ENCODE data around the gene HDAC4. TPM values are rescaled to one million over a fixed set of nuclear protein-coding genes. Genes with fewer than 3 reads are reported as not detected.

HDAC4 gene
- total and polyA plus RNA-seq, 2 of the 4 experiments (the other 2 are of a cell fraction): 4.1 to 7.2 TPM

- TF ChIP-seq SMC3 (IDR thresholded peaks at IDR 0.05; ENCODE audit: low read depth, low read length): no peak
- TF ChIP-seq USF2 (IDR thresholded peaks at IDR 0.05; ENCODE audit: low read depth, low read length): no peak
- TF ChIP-seq CEBPB (IDR thresholded peaks at IDR 0.05; ENCODE audit: low read depth, low read length): no peak
- no peak for TF ChIP-seq RAD21 (IDR thresholded peaks at IDR 0.05; ENCODE audit: low read length)
- no peak for TF ChIP-seq FOS (IDR thresholded peaks at IDR 0.05; ENCODE audit: low read depth, low read length)
- no peak for TF ChIP-seq BHLHE40 (IDR thresholded peaks at IDR 0.05; ENCODE audit: low read depth, low read length)
- no peak for TF ChIP-seq MAZ (IDR thresholded peaks at IDR 0.05; ENCODE audit: borderline replicate concordance, low read depth, low read length)
These were observed 95.0 kb downstream of the HDAC4 start (continued) for GRCh38 chr2:239305771-239306170.

- no peaks in the 10 kb centered on the region for H3K9me3 ChIP-seq (ENCODE audit: control insufficient read depth, insufficient read depth, low read length)
- H2AK5ac ChIP-seq (ENCODE audit: low read depth, low read length): no peak overlapping the region; the same call in 1 of the 2 replicates
- no peak overlapping the region for H3K56ac ChIP-seq (ENCODE audit: extremely low read depth, insufficient read depth, low read length)
- in situ Hi-C loops (cut with MboI; ENCODE audit: low sequenced_read_pairs): no loop called here
- H3K18ac ChIP-seq (ENCODE audit: low read depth, low read length): no peak overlapping the region
- TF ChIP-seq CEBPB (IDR thresholded peaks at IDR 0.05; ENCODE audit: low read depth, low read length): no peak
- TF ChIP-seq BHLHE40 (IDR thresholded peaks at IDR 0.05; ENCODE audit: low read depth, low read length): no peak
- TF ChIP-seq RFX5 (IDR thresholded peaks at IDR 0.05; ENCODE audit: low read depth, low read length): no peak
- TF ChIP-seq MAZ (IDR thresholded peaks at IDR 0.05; ENCODE audit: borderline replicate concordance, low read depth, low read length): no peak
- no peak for TF ChIP-seq USF2 (IDR thresholded peaks at IDR 0.05; ENCODE audit: low read depth, low read length)
- H2BK15ac ChIP-seq (ENCODE audit: low read depth, low read length): no peak overlapping the region
- H2BK20ac ChIP-seq (ENCODE audit: low read depth, low read length): no peak overlapping the region
- ChIA-PET POLR2A (ENCODE audit: unreplicated experiment) (no interaction called here), CTCF (no interaction called here)
- WGBS, 2 experiments (ENCODE audit: extremely low coverage in 2 of 2, insufficient read length in 1 of 2): 99% methylated on average over 9 of the region's 11 CpGs; no CpG with 5 or more reads in 1 of the 2 experiments
- dilution Hi-C loops (cut with HindIII; ENCODE audit: low sequenced_read_pairs, unreplicated experiment): no loop called here
- peaks cover 23% of the 10 kb centered on the region for H3K9me1 ChIP-seq (ENCODE audit: insufficient read depth, low read length)
- no peak overlapping the region for H3K27ac ChIP-seq (ENCODE audit: insufficient read depth, low read length)
- no peak overlapping the region for H2BK120ac ChIP-seq (ENCODE audit: low read depth, low read length)
- no peak overlapping the region for H4K91ac ChIP-seq (ENCODE audit: insufficient read depth, low read depth, low read length)
- H3K27me3 ChIP-seq (ENCODE audit: control insufficient read depth, insufficient read depth, low read length): no peaks in the 10 kb centered on the region
- H3K79me1 ChIP-seq (ENCODE audit: low read depth in 1 of 2, low read length in 2 of 2): peaks cover 43 to 66% of the 10 kb centered on the region in 2 experiments
- no peak overlapping the region for H3K14ac ChIP-seq (replicated peaks; ENCODE audit: low read depth, low read length)
- DNase-seq: no peak
- no peak overlapping the region for H3K23ac ChIP-seq (ENCODE audit: low read depth, low read length)
- no peak overlapping the region for H4K8ac ChIP-seq (ENCODE audit: low read depth in 2 of 2, low read length in 2 of 2)
- H2BK5ac ChIP-seq (ENCODE audit: low read depth, low read length, poor library complexity, severe bottlenecking): no peak overlapping the region
- peaks cover 7% of the 10 kb centered on the region; the same call in 1 of the 2 replicates for H4K20me1 ChIP-seq (ENCODE audit: insufficient read depth, low read length)
- BruUV-seq (replicated peaks): no TSS peak
- H2AK9ac ChIP-seq (replicated peaks; ENCODE audit: low read depth, low read length, poor library complexity): no peak overlapping the region
- intact Hi-C loops (cut with micrococcal nuclease): no loop called here
- no peak for ATAC-seq (ENCODE audit: low read depth)
- H3K4me2 ChIP-seq (ENCODE audit: low read depth, low read length): no peak overlapping the region
- H4K5ac ChIP-seq (ENCODE audit: low read depth, low read length): no peak overlapping the region
- H3K4me1 ChIP-seq (ENCODE audit: control insufficient read depth, insufficient read depth, low read length): peaks cover 20% of the 10 kb centered on the region; the same call in 1 of the 2 replicates
- no peak overlapping the region for H3K9ac ChIP-seq (ENCODE audit: low read depth, low read length)
- H2AFZ ChIP-seq (replicated peaks; ENCODE audit: low read length, poor library complexity): no peak overlapping the region
- no peak overlapping the region for H3K4ac ChIP-seq (ENCODE audit: low read depth, low read length)
- no peaks in the 10 kb centered on the region for H3K36me3 ChIP-seq (ENCODE audit: control insufficient read depth, insufficient read depth, low read length)
- no peak overlapping the region for H3K4me3 ChIP-seq (ENCODE audit: insufficient read depth, low read depth, low read length)
These were observed 95.6 kb downstream of the HDAC4 start for GRCh38 chr2:239305222-239305575.

Measured in IMR-90 (cell line).